ENCODE data around the gene NSUN4. TPM values are rescaled to one million over a fixed set of nuclear protein-coding genes. Genes with fewer than 3 reads are reported as not detected.

Gene NSUN4
- total RNA-seq, 1 experiment from 2014 or later = 30.7 TPM

DNA sequence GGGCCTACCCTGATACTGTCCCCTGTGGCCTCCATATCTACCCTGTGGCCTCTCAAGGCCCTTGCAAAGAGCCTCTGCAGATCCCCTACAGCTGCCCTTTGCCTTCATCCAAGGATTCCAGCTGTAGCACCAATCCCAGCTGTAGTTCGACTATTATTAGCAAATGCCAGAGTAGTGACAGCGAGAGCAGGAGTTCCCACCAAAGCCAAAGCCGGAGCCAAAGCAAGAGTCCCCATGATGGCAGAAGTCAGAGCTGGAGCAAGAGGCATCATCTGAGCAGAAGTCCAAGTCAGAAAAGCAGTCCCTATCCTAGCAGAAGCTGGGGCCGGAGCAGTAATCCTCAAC is 2.7 kb downstream of the NSUN4 start:
- no peaks in the 10 kb centered on the region for H3K9me3 ChIP-seq (ENCODE audit: low read depth, low read length, poor library complexity, severe bottlenecking)
- intact Hi-C loops (cut with micrococcal nuclease; ENCODE audit: unreplicated experiment) = loop anchor here (5.0 kb wide), 1 partner anchor 96 kb away; the partner anchor contains the start of gene RAD54L
- peaks cover 36% of the 10 kb centered on the region for H3K36me3 ChIP-seq (ENCODE audit: insufficient read depth, low read length, poor library complexity, severe bottlenecking)
- H3K27me3 ChIP-seq (replicated peaks; ENCODE audit: insufficient read depth, low read depth, low read length, poor library complexity) = no peaks in the 10 kb centered on the region
- peaks cover 6% of the 10 kb centered on the region for H3K4me1 ChIP-seq (ENCODE audit: insufficient read depth, low read length, poor library complexity, severe bottlenecking)
- no TSS peak for BruUV-seq (replicated peaks)
- TF ChIP-seq CTCF (conservative IDR thresholded peaks at IDR 0.05; ENCODE audit: low read depth, low read length) (no peak), EZH2 (IDR thresholded peaks at IDR 0.05; ENCODE audit: borderline replicate concordance, low read depth, low read length, poor library complexity, severe bottlenecking) (no peak)
- CTCF ChIA-PET = no interaction called here
- DNase-seq (ENCODE audit: low spot score) = no peak
- no peak overlapping the region for H3K27ac ChIP-seq (ENCODE audit: low read depth, low read length, poor library complexity, severe bottlenecking)
- POLR2A ChIA-PET (ENCODE audit: low non-redundant PET) = no interaction called here
- H3K4me3 ChIP-seq (ENCODE audit: low read depth, low read length, poor library complexity, severe bottlenecking) = no peak overlapping the region

DNA sequence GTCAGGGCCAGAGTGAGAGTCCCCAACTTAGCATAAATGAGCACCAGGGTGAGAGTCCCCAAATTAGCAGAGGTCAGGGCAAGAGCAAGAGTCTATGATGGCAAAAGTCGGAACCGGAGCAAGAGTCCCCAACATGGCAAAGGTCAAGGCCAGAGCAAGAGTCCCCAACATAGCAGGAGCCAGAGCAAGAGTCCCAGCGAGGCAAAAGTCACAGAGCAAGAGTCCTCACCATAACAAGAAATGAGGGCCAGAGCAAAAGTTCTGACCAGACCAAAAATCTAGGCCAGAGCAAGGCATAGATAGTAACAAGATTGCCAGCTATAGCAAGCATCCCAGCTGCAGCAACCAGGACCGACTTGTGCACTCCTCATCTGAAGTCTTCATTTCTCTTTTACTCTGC is 3.1 kb downstream of the NSUN4 start:
- ChIA-PET POLR2A (ENCODE audit: low non-redundant PET) (interaction anchor here (0.6 kb wide), 2 partner anchors 9 to 410 kb away, joined by 5 read pairs; no protein-coding TSS in a partner anchor), CTCF (interaction anchor here (0.8 kb wide), 1 partner anchor 10 kb away, joined by 3 read pairs; no protein-coding TSS in a partner anchor)
- BruUV-seq (replicated peaks) = no TSS peak
- Histone ChIP-seq H3K4me3 (ENCODE audit: low read depth, low read length, poor library complexity, severe bottlenecking) (no peak overlapping the region), H3K36me3 (ENCODE audit: insufficient read depth, low read length, poor library complexity, severe bottlenecking) (peaks cover 39% of the 10 kb centered on the region), H3K4me1 (ENCODE audit: insufficient read depth, low read length, poor library complexity, severe bottlenecking) (peaks cover 6% of the 10 kb centered on the region), H3K27ac (ENCODE audit: low read depth, low read length, poor library complexity, severe bottlenecking) (no peak overlapping the region), H3K9me3 (ENCODE audit: low read depth, low read length, poor library complexity, severe bottlenecking) (no peaks in the 10 kb centered on the region), H3K27me3 (replicated peaks; ENCODE audit: insufficient read depth, low read depth, low read length, poor library complexity) (no peaks in the 10 kb centered on the region)
- DNase-seq (ENCODE audit: low spot score) = no peak
- TF ChIP-seq EZH2 (IDR thresholded peaks at IDR 0.05; ENCODE audit: borderline replicate concordance, low read depth, low read length, poor library complexity, severe bottlenecking) = no peak
- TF ChIP-seq CTCF (conservative IDR thresholded peaks at IDR 0.05; ENCODE audit: low read depth, low read length) = no peak
- intact Hi-C loops (cut with micrococcal nuclease; ENCODE audit: unreplicated experiment) = loop anchor here (5.0 kb wide), 1 partner anchor 96 kb away; the partner anchor contains the start of gene RAD54L

DNA sequence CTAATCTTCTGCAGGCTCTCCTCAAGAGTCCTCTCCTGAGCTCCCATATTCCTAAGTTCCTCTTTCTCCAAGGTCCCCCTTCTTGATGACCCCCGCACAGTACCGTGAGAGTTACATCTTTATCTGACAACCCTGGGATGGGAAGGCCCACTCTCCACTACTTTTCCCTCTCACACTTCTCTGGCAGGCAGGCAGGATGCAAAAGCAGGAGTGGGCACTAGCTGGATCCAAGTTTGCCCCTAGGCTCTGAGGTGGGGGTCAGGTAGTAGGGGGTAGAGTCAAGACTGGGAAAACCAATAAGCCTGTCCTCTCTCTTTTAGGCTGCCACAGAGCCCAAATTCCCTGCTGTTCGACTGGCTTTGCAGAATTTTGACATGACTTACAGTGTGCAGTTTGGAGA is 3.9 kb downstream of the NSUN4 start:
- no peaks in the 10 kb centered on the region for H3K9me3 ChIP-seq (ENCODE audit: low read depth, low read length, poor library complexity, severe bottlenecking)
- CTCF ChIA-PET = interaction anchor here (0.8 kb wide), 1 partner anchor 11 kb away, joined by 3 read pairs; no protein-coding TSS in a partner anchor
- peaks cover 4% of the 10 kb centered on the region for H3K4me1 ChIP-seq (ENCODE audit: insufficient read depth, low read length, poor library complexity, severe bottlenecking)
- H3K4me3 ChIP-seq (ENCODE audit: low read depth, low read length, poor library complexity, severe bottlenecking) = no peak overlapping the region
- no peak for TF ChIP-seq CTCF (conservative IDR thresholded peaks at IDR 0.05; ENCODE audit: low read depth, low read length)
- TF ChIP-seq EZH2 (IDR thresholded peaks at IDR 0.05; ENCODE audit: borderline replicate concordance, low read depth, low read length, poor library complexity, severe bottlenecking) = no peak
- no TSS peak for BruUV-seq (replicated peaks)
- POLR2A ChIA-PET (ENCODE audit: low non-redundant PET) = interaction anchor here (0.6 kb wide), 1 partner anchor 411 kb away, joined by 5 read pairs; no protein-coding TSS in a partner anchor
- no peak for DNase-seq (ENCODE audit: low spot score)
- no peaks in the 10 kb centered on the region for H3K27me3 ChIP-seq (replicated peaks; ENCODE audit: insufficient read depth, low read depth, low read length, poor library complexity)
- intact Hi-C loops (cut with micrococcal nuclease; ENCODE audit: unreplicated experiment) = loop anchor here (5.0 kb wide), 1 partner anchor 97 kb away; the partner anchor contains the start of gene RAD54L
- H3K36me3 ChIP-seq (ENCODE audit: insufficient read depth, low read length, poor library complexity, severe bottlenecking) = peaks cover 42% of the 10 kb centered on the region
- H3K27ac ChIP-seq (ENCODE audit: low read depth, low read length, poor library complexity, severe bottlenecking) = no peak overlapping the region

Data from A673 (cell line).